Measurements from ENCODE around the gene PCCB. TPM values are rescaled to one million over a fixed set of nuclear protein-coding genes. Genes with fewer than 3 reads are reported as not detected.

Gene PCCB
- total and polyA plus RNA-seq, 2 donors (not counting 3 experiments of a cell fraction or from before 2014, with no cell fraction given), result 28.6 to 36.5 TPM

DNA sequence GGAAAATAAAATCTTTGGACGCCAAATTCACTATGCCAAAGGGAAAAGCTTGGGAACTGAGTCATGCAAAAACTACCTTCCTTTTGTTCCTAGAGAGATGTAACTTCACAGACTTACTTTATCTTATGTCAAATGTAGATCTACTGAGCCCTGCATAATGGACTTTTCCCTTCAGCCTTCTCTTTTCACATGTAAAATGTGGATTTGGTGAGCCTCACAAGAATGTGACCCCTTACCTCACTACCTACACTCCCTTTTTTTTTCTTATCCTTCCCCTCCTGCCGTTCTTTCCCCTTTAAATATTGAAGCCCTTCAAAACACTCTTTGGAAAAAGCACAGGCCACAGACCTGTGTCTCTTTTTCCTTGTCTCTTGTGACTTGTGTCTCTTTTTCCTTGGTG is 14.0 kb upstream of the PCCB start:
- ChIA-PET POLR2A (no interaction called here), CTCF (interaction anchor here (0.8 kb wide), 1 partner anchor 67 kb away, joined by 3 read pairs; no protein-coding TSS in a partner anchor)
- H3K4me1 ChIP-seq (ENCODE audit: control insufficient read depth, extremely low read depth, insufficient read depth, low read length), result no peaks in the 10 kb centered on the region
- no peak overlapping the region for H2AFZ ChIP-seq (ENCODE audit: low read depth, low read length)
- no peak for DNase-seq (ENCODE audit: low read depth, low spot score)
- H3K4me2 ChIP-seq (ENCODE audit: insufficient read depth, low read length), result no peak overlapping the region
- no peaks in the 10 kb centered on the region for H3K36me3 ChIP-seq (ENCODE audit: control insufficient read depth in 2 of 2, extremely low read depth in 1 of 2, insufficient read depth in 2 of 2, low read length in 2 of 2)
- BruUV-seq (replicated peaks), result no TSS peak
- dilution Hi-C loops (cut with MboI; ENCODE audit: extremely low pct_ligation_motif_present, low sequenced_read_pairs) (no loop called here), intact Hi-C loops (cut with micrococcal nuclease) (no loop called here)
- TF ChIP-seq FOS (IDR thresholded peaks at IDR 0.05; ENCODE audit: borderline replicate concordance, insufficient read depth, low read length) (no peak), MYC (IDR thresholded peaks at IDR 0.05; ENCODE audit: low read depth, low read length) (no peak), JUN (IDR thresholded peaks at IDR 0.05; ENCODE audit: borderline replicate concordance, insufficient read depth, insufficient read length, low read depth) (no peak), MAX (IDR thresholded peaks at IDR 0.05; ENCODE audit: insufficient read depth, insufficient read length) (no peak), POLR2A (IDR thresholded peaks at IDR 0.05; ENCODE audit: low read depth, low read length) (no peak), POLR2AphosphoS5 (IDR thresholded peaks at IDR 0.05; ENCODE audit: insufficient read depth, low read depth, low read length) (no peak), GATA2 (IDR thresholded peaks at IDR 0.05; ENCODE audit: insufficient read depth, insufficient read length, low read depth, low read length) (no peak), EZH2 (IDR thresholded peaks at IDR 0.05; ENCODE audit: borderline replicate concordance, low read depth, low read length, severe bottlenecking) (no peak), CTCF (IDR thresholded peaks at IDR 0.05; ENCODE audit: extremely low read depth in 1 of 2, insufficient read depth in 1 of 2, low read depth in 1 of 2, low read length in 2 of 2) (no peak)
- peaks cover 5 to 10% of the 10 kb centered on the region in 2 experiments for H3K27me3 ChIP-seq (ENCODE audit: control insufficient read depth in 2 of 2, insufficient read depth in 2 of 2, low read length in 2 of 2)
- no peaks in the 10 kb centered on the region for H4K20me1 ChIP-seq (replicated peaks; ENCODE audit: control insufficient read depth, extremely low read depth, insufficient read depth, low read length)
- H3K9me1 ChIP-seq (replicated peaks; ENCODE audit: control insufficient read depth, extremely low read depth, insufficient read depth, low read length), result no peaks in the 10 kb centered on the region
- H3K27ac ChIP-seq (ENCODE audit: insufficient read depth, low read depth, low read length), result no peak overlapping the region
- H3K79me2 ChIP-seq (ENCODE audit: control insufficient read depth, insufficient read depth, low read length), result no peaks in the 10 kb centered on the region
- H3K9me3 ChIP-seq (replicated peaks; ENCODE audit: control insufficient read depth, insufficient read depth, low read length), result no peaks in the 10 kb centered on the region
- no peak overlapping the region for H3K4me3 ChIP-seq (replicated peaks in 1 of 3; ENCODE audit: insufficient read depth in 1 of 3, low read depth in 1 of 3, low read length in 3 of 3)
- FAIRE-seq, result no peak
- no peak overlapping the region for H3K9ac ChIP-seq (replicated peaks; ENCODE audit: extremely low read depth, insufficient read depth, low read length)

Data from endothelial cell of umbilical vein (primary cell).